ENCODE results near the gene S100A11. TPM values are rescaled to one million over a fixed set of nuclear protein-coding genes. Genes with fewer than 3 reads are reported as not detected.

S100A11 gene
- total RNA-seq, 4 donors from 2014 or later, result 41.9 to 183 (median 125) TPM

GRCh38 chr1:152009691-152010090 lies 27.1 kb downstream of the S100A11 start:
- no peak for ATAC-seq
- Histone ChIP-seq H3K36me3 (no peaks in the 10 kb centered on the region), H3K9me3 (no peaks in the 10 kb centered on the region), H3K27me3 (peaks cover 15% of the 10 kb centered on the region), H3K4me3 (no peak overlapping the region), H3K4me1 (no peaks in the 10 kb centered on the region), H3K27ac (no peak overlapping the region)
- WGBS, 2 donors (ENCODE audit: low coverage in 1 of 2), result 86 to 89% methylated on average over 1 of the region's 1 CpG
- TF ChIP-seq CTCF (IDR thresholded peaks at IDR 0.05), result no peak
- TF ChIP-seq EP300 (IDR thresholded peaks at IDR 0.05), result no peak
- no peak for TF ChIP-seq POLR2AphosphoS5 (IDR thresholded peaks at IDR 0.05)
- TF ChIP-seq POLR2A (IDR thresholded peaks at IDR 0.05), result no peak

- ATAC-seq, result no peak
- peaks cover 15% of the 10 kb centered on the region for H3K27me3 ChIP-seq
- 30 to 40% methylated on average over 1 to 2 of the region's 2 CpGs for WGBS, 2 donors (ENCODE audit: low coverage in 1 of 2)
- no peaks in the 10 kb centered on the region for H3K9me3 ChIP-seq
- TF ChIP-seq CTCF (IDR thresholded peaks at IDR 0.05) (no peak), EP300 (IDR thresholded peaks at IDR 0.05) (no peak), POLR2AphosphoS5 (IDR thresholded peaks at IDR 0.05) (no peak), POLR2A (IDR thresholded peaks at IDR 0.05) (no peak)
- no peaks in the 10 kb centered on the region for H3K36me3 ChIP-seq
- no peak overlapping the region for H3K4me3 ChIP-seq
- H3K27ac ChIP-seq, result no peak overlapping the region
- peaks cover 0 to under 1% (median 0%) of the 10 kb centered on the region in 3 donors for H3K4me1 ChIP-seq
These were observed 29.8 kb downstream of the S100A11 start for GRCh38 chr1:152007047-152007446.

GRCh38 chr1:152005360-152005912 lies 31.4 kb downstream of the S100A11 start:
- TF ChIP-seq EP300 (IDR thresholded peaks at IDR 0.05), result no peak
- no peak for TF ChIP-seq POLR2AphosphoS5 (IDR thresholded peaks at IDR 0.05)
- no peak for TF ChIP-seq CTCF (IDR thresholded peaks at IDR 0.05)
- 63 to 70% methylated on average over 3 to 4 of the region's 4 CpGs for WGBS, 2 donors (ENCODE audit: low coverage in 1 of 2)
- Histone ChIP-seq H3K4me3 (no peak overlapping the region), H3K36me3 (no peaks in the 10 kb centered on the region), H3K27ac (no peak overlapping the region), H3K9me3 (no peaks in the 10 kb centered on the region), H3K27me3 (peaks cover 11% of the 10 kb centered on the region), H3K4me1 (peaks cover 0 to 12% (median 0%) of the 10 kb centered on the region in 3 donors)
- ATAC-seq, result no peak

GRCh38 chr1:152003846-152004442 lies 32.9 kb downstream of the S100A11 start:
- TF ChIP-seq EP300 (IDR thresholded peaks at IDR 0.05) (no peak), CTCF (IDR thresholded peaks at IDR 0.05) (no peak), POLR2AphosphoS5 (IDR thresholded peaks at IDR 0.05) (no peak), POLR2A (IDR thresholded peaks at IDR 0.05) (no peak)
- no peaks in the 10 kb centered on the region for H3K36me3 ChIP-seq
- H3K27me3 ChIP-seq, result peaks cover 7% of the 10 kb centered on the region
- H3K9me3 ChIP-seq, result no peaks in the 10 kb centered on the region
- 20 to 60% methylated on average over 1 to 4 of the region's 4 CpGs for WGBS, 2 donors (ENCODE audit: low coverage in 1 of 2)
- no peak overlapping the region for H3K27ac ChIP-seq
- peaks cover 0 to 12% (median 0%) of the 10 kb centered on the region in 3 donors for H3K4me1 ChIP-seq
- no peak overlapping the region for H3K4me3 ChIP-seq
- no peak for ATAC-seq

- H3K36me3 ChIP-seq, result no peaks in the 10 kb centered on the region
- 70% methylated on average over 2 of the region's 3 CpGs; no CpG with 5 or more reads in 1 of the 2 donors for WGBS, 2 donors (ENCODE audit: low coverage in 1 of 2)
- TF ChIP-seq POLR2AphosphoS5 (IDR thresholded peaks at IDR 0.05) (no peak), POLR2A (IDR thresholded peaks at IDR 0.05) (no peak), EP300 (IDR thresholded peaks at IDR 0.05) (no peak), CTCF (IDR thresholded peaks at IDR 0.05) (no peak)
- peaks cover 5% of the 10 kb centered on the region for H3K27me3 ChIP-seq
- ATAC-seq, result no peak
- H3K27ac ChIP-seq, result no peak overlapping the region
- H3K4me3 ChIP-seq, result no peak overlapping the region
- no peaks in the 10 kb centered on the region for H3K9me3 ChIP-seq
- H3K4me1 ChIP-seq, result peaks cover 0 to 12% (median 0%) of the 10 kb centered on the region in 3 donors
These were observed 33.8 kb downstream of the S100A11 start for GRCh38 chr1:152002960-152003359.

Measured in gastroesophageal sphincter (tissue), 4 donors.